HG02970 (cell line): ENCODE measurements around the gene SDC1.

Source experiments
- ATAC-seq: cut with Tn5 transposase; IDR thresholded peaks from one replicate; pipeline ENCODE4 v1.9.1; 2021; ENCODE audit warnings: mild to moderate bottlenecking, moderate library complexity, moderate number of reproducible peaks; ENCODE audit not compliant: unreplicated experiment, low FRiP score

The SDC1 gene

DNA sequence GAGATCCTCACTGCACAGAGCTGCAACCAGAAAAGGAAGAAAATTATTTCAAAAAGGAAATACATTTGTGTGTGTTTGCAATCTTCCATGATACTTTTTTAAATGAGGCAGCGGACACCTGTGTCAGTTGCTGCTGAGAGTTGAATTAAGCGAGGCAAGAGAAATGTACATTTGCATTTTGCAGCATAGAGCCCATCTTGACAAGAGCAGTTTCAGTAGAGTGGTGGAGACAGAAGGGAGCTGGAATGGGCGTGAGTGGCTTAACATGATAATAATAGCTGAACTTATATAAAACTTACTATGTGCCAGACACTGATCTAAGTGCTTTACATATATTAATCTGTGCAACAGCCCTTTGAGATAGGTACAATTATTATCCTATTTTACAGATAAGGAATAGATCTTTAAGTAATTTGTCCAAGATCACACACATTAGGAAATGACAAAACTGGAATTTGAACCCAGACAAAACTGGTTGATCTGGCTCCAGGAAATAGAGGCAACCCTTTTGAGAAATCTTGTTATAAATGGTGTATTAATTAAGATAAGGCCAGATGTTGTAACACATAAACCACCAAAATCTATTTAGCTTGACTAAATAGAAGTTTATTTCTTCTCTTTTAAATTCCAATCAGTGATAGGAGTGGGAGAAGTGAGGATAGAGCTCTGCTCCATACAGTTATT lies 68.7 kb downstream of the SDC1 start:
- ATAC-seq: no peak

DNA sequence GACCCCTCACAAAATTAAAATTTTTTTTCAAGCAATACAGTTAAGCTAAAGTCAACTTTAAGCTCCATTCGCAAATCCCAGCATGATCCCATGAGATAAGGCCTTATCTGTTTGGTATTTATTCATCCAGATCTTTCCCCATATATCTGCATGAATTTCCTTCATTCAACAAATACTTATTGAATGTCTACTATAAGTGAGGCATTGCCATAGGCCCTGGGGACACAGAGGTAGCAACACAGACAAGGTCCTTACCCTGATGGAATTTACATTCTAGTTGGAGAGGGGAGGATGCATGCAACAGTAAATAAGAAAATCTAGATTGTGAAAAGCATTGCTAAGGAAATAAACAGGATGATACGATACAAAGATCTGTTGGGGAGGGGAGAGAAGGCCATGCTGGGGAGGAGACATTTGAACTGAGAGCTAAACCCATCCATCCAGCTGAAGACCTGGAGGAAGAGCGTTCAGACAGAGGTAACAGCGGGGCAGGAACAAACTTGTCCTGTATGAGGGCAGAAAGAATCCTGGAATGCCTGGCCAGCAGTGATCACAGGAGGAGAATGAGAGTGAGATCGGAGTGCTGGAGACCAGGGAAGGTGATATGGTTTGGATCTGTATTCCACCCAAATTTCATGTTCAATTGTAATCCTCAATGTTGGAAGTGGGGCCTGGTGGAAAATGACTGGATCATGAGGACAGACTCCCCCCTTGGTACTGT lies 71.6 kb downstream of the SDC1 start:
- no peak for ATAC-seq

DNA sequence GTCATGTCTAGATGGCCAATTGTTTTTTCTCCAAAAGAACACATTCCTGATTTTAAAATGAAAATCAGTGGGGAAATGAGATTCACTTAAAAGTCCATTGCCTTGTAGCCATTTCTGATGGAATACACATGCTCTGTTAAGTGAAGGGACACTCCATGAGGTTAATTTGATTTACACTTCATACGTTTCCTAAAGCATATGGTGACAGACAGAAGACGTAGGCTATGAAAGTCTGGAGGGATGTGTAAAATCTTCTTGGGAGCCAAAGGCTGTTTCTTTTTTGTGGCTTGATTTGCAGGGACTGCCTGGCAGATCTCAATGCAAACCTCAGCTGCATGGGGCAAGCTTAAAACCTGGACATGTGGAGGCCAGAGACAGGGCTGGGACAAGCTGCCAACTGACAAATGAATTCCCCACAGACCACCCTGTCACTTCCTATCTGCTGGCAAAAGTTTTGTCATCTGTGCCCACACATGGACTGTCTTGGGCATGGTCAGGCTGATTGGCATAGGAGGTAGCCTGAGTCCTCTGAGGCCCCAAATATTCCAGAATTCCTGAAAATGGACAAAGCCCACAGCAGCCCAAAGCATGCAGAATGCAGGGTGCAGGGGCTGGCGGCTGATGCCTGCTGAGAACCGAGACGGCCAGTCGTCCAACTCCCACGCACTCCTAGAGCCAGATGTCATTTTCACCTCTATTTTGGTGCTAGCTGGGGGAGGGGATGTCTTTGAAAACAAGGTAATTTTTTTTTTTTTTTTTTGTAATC lies 73.9 kb downstream of the SDC1 start:
- ATAC-seq: no peak
